EH (cell line): ENCODE data around the gene MYOD1.

Source experiments
- DNase-seq: peaks from one replicate; pipeline ENCODE4 v3.0.0-alpha.2; 2015; ENCODE audit warnings: low read depth

The MYOD1 gene

DNA sequence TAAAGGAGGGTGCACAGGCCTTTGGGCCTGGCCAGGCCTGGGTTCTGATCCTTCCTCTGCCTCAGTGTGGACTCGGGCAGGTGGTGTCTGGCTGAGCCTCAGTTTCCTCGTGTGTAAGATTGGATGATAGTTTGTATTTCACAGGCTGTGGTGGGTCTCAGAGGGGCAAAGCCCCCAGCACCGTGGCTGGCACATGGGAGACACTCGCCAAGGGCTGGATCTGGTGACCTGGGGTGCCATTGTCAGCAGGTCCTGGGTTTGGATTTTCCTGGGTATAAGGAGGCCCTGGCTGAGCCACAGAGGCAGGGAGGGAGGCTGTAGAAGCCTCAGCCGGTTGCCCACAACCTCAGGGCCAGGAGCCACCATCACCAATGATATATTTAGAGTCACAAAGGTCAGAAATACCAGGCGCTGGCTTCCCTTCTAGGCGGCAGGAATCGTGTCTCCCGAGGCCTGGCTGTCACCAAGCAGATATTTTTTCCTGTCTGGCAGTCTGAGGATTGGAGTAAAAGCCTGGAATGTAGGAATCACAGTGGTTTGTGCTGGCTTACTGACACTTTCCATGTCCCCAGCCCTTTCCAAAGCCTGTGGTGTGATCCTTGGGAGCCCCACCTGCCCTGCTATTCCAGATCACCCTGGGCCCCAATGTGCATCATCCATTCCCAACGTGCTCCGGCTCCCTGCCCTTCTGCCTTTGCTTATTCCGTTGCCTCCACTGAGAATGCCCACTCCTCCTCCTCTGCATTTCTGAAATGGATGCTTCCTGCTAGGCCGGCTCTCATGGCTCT lies 30.8 kb downstream of the MYOD1 start:
- no peak for DNase-seq

DNA sequence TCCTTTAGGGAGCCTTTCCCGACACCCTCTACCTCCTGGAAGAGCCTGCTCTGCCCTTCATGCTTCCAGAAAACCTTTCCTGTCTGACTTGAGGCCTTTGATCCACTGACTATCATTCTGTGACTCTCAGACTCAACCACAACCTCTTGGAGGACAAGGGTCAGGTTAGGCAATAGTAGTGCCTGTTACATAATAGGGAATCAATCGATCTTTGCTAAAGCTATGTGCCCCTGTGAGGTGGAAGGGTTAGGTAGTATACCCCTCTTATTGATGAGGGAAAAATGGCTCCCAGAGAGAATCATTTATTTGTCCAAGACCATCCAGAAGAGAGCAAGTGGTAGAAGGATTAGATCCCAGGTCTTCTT lies 31.4 kb downstream of the MYOD1 start:
- DNase-seq, result no peak

DNA sequence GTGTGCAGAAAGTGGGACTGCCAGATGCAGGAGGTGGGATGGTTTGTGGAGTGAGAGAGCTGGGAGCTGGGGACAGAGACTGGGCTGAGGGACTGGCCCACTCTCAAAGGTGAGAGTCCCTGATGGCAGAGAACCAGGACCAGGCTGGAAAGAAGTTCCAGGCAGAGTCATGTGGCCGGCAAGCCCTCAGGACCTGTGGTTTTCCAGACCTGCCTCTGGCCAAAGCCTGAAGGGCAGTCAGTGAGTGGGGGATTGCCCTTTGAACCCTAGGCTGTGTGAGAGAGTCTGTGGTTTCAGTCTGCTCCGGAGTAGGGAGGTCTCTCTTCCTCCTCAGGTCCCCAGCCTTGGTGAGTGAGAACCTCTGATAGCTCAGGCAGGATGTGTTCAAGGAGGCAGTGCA lies 32.2 kb downstream of the MYOD1 start:
- no peak for DNase-seq

DNA sequence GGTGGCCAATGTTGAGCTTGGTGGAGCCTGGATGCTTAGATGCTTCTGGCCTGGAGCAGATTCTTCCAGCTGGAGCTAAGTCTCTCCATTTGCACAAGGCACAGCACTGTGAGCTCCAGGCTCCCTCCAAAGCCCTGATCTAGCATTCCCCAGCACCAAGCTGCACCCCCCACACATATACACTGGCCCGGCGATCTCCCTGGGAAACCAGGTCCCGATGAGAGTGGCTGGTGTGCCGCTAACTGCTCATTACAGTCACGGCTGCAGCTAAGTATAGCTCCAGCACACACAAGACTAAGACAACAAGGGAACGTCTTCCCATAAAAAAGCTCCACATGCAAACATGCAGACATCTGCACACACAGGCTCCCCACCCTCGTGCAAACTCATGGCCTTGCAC lies 32.8 kb downstream of the MYOD1 start:
- no peak for DNase-seq

DNA sequence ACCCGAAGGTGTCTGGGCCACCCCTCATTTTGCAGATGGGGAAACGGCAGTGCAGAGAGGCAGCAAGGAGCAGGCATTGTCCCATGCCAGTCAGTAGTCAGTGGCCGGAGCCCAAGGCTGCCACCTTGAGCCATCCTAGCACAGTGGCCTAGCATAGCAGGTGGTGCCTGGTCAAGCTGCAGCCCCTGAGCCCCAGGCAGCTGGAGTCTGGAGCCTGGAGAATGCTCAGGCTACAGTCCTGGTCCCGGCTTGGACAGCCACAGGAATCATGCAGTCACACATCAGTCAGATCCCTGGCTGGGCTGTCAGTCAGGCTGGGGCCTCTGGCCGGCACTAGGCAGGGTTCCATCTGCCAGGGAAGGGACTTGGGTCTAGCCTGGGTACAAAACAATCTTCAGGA lies 33.8 kb downstream of the MYOD1 start:
- no peak for DNase-seq

DNA sequence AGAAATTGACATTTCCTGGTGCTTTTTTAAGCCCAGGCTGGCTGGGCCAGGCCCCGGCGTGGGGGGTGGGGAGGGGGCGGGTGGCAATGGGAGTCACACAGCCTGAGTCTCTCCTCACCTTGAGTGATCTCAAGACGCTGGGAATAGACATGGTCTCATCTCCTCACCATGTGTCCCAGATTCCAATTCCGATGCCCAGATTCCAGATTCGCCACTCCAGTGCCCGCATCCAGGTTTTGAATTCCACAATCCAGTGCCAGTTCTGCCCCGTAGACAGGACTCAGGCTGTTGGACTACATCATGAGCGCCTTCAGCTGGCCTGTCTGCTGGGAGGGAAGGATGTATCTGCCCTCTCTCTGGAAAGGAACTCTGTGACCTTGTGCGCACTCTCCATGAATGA lies 34.3 kb downstream of the MYOD1 start:
- DNase-seq, result no peak

DNA sequence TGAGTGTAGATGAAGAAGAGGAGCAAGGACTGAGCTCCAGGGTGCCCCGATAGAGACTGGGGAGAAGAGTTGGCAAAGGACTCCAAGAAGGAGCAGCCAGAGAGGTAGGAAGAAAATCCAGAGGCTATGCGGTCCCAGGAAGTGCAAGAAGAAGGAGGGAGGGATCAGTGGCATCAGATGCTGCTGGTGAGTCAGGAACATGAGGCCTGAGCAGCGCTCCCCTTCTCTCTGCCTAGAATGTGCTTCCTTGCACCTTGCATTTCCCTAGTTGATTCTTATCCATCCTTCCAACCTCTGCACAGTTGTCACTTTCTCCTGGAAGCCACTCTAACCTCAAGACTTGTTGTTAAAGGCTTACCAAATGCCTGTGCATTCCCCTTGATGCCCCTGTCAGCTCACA lies 36.5 kb downstream of the MYOD1 start:
- DNase-seq, result no peak

DNA sequence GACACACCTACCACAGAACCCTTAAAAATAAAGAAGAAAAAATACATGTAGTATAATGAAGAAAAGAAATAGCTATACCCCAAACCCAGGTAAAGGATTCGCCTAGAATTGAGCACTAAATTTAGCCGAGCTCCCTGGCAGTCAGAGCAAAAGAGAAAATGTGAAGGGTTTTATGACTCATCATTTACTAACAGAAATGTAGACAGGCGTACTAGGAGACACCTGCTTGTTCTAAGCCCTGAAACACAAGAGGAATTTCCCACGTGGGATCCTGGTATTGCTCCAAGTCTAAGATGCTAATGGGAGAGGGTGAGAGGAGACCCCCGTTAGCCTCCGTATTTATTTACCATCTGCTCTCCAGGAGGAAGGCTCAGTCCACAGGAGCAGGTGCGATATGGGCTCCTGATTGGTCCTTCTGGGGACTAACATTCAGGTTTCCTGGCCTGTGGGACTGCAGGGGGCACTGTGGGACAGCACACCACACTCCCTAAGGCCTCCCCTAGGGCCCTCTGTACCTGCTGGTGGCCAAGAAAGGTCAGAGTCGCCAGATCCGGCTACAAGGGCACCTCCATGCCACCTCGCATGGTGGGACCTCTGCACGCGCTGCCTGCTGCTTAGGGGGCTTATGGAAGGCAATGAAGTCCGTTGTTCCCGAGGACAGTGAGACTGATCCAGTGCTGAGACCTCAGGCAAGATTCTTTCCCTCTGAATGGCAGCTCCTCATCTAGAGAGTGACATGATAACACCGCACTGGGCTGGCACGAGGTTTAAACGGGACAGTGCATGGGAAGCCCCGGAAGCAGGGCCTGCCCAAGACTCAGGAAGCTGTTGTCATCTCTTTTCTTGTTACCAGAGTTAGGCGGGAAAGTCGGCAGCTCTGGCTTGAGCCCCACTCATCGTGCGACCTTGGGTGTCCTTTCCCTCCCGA lies 41.0 kb downstream of the MYOD1 start:
- DNase-seq, result peak; percentile 40

DNA sequence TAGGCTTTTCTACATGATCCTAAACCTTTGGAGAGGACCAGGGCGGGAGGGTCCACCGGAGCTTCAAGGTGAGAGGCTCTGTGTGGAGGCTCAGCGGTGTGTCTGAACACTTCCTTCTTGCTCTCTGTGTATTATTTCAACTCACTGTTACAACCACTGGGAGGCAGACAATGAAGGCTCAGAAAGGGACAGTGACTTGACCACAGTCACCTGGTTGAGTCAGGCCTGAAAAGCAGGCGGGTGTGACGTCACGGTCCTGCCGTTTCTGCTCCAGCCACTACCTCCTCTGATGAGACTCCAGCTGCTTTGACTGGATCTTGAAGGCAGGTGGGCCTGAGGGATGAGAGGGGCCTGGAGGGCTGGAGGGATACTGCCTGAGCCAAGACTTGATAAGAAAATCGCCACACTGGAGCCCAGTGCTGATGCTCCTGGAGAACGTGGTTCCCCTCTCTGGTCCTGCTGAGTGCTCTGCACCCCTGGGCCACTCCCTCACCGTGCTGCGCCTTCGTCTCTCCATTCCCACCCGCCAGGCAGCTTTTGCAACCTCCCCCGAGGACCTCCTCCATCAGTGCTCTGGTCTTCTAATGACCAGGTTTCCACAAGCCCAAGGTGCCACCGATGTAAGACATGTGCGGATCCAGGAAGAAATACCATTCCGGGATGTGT lies 43.1 kb downstream of the MYOD1 start:
- no peak for DNase-seq

DNA sequence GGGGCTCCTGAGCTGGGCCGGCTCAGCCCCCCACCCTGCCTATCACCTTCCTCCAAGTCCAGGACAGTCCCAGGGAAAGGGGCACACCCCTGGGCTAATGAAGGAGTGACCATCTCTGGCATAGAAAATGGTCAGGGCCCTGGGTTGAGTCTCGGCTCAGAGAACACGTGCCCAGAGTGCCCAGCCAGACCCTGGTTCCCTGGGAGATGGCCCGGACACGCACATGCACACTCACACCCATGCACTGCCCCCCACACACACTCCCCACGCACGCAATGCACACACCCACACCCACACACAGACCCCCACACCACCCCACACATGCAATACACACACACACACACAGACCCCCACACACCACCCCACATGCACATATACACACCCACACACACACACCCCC lies 43.9 kb downstream of the MYOD1 start:
- DNase-seq, result no peak

DNA sequence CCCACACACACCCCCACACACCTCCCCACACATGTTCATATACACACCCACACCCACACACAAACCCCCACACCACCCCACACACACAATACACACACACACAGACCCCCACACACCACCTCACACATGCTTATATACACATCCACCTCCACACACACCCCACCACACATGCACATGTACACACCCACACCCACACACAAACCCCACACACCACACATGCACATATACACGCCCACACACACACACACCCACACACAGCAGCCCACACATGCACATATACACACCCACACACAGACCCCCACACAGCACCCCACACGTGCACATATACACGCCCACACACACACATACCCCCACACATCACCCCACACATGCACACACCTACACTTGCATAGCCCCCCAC lies 44.3 kb downstream of the MYOD1 start:
- no peak for DNase-seq

DNA sequence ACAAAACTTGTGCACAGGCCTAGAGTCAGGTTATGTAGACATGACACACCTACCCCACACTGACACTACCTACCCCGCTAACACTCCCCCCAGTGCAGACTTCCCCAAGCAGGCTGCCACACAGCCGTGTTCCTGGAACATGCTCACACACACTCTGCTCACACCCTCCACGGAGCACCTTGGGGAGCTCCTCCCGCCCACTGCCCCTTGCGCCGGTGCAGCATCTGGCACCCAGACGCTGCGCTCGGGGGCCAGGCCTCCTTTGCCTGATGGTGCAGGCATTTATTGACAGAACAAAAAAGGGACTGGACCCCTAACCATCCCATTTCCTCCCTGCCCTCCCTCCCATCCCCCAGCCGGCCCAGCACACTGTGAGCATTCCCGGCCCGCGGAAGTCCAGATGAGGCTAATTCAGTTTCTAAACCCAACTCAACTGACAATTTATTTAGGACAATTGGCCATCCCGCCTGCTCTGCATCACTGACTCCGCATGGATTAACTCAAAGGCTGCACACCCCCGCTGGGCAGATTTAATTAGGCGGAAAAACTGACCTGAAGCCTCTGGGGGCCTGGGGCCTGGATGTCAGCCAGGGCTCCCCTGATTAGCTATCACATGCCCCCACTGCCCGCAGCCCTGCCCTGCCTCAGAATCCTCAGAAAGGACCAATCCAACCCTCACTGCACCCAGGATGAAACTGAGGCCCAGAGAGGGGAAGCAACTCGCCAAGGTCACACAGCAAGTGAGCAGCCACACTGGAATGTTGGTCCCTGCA lies 45.3 kb downstream of the MYOD1 start:
- DNase-seq, result no peak

DNA sequence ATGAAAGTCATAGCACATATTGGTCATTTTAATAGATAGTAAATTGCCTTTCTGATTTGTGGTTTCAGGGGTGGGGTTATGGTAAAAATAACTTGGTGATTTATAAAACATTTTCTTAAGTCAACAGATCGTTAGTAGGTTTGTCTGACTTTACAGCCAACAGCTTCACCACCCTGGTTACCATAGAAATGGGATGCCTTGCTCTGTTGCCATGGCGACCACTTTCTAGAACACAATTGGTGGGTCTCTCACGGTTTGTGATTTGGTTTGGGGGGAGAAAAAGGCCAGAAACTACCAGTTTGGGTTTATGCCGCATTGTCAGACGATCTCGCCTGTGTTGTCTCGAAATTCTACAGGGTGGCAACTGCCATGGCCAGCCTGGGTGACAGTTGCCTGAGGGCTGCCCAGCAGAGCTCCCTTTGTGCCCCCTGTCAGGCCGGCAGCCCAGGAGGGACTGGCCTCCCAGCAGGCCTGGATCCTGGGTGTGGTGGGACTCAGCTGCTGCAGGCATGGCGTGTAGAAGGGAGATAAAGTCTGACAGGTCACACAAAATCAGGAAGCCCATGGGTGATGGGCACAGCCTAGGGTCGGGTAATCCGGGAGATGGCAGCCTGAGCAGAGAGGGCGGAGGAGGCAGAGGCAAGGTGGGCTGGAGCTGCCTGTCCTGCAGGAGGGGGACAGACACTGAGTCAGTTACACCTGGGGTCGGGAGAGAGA lies 46.1 kb downstream of the MYOD1 start:
- peak; percentile 5 for DNase-seq

DNA sequence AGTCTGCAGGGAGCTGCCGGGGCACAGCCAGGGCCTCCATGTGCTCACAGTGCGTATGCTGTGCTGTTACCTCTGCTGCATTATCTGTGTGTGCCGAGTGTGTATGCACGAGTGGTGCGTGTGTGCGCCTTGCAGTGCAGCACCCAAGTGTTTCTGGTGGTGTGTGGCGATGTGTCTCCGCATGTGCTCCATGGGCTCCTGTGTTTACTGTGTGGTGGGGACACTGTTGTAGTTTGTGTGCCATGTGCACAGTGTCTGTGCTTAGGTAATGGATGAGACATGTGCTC lies 46.6 kb downstream of the MYOD1 start:
- DNase-seq, result no peak

DNA sequence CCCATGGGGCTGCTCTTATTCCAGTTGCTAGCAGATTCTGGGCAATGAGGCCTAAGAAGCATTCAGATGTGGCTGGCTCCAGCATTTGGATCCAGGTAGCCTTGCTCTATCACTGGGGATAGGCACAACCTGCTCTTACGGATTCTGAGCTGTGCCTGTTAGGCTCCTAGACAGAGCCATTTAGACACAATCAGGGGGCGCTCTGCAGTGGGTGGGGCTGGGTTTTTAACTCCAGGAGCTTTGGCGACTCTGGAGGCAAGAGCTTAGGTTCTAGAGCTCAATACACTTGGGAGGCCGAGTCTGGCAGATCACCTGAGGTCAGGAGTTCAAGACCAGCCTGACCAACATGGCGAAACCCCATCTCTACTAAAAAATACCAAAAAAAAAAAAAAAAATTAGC lies 47.2 kb downstream of the MYOD1 start:
- DNase-seq, result no peak

DNA sequence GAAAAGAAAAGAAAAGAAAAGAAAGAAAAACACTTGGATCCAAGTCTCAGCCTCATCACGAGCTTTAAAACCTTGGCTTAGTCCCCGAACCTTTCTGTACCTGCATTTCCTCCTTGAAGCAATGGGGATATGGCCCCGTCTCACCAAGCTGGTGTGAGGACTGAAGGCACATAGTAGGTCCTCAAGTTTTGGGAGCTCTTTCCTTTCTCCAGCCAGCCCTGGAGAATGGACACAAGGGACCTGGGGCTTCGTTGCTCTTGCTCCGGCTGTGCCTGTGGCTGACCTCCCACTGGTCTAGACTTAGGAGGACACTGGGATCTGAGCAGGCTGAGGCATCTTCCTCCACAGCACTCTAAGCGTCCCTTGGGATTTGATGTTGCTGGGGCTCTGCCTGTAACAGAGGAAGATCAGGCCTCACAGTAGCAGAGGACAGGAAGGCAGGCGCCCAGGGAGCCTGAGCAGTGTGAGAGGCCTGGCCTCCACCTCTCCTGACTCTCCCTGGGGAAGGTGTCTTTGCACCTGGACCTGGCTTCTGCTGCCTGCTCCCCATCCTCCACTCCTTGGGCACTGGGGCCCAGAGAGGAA lies 48.0 kb downstream of the MYOD1 start:
- DNase-seq, result no peak

DNA sequence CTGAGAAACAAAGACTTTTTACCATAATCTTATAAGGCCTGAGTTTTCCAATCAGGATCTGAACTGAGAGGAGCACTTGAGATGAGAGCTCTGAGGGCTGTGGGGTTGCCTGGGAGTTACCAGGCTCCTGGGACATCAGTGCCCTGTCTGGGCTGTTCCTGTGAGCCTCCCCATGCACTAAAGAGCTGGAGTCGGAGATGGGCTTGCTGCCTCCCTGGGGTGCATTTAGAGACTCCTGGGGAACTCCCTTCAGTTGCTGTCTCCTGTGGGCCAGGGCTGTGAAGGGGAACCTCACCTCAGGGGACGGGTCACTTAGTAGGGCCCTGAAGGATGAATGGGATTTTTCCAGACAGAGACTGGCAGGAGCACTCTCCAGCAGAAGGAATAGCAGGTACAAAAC lies 48.5 kb downstream of the MYOD1 start:
- no peak for DNase-seq

DNA sequence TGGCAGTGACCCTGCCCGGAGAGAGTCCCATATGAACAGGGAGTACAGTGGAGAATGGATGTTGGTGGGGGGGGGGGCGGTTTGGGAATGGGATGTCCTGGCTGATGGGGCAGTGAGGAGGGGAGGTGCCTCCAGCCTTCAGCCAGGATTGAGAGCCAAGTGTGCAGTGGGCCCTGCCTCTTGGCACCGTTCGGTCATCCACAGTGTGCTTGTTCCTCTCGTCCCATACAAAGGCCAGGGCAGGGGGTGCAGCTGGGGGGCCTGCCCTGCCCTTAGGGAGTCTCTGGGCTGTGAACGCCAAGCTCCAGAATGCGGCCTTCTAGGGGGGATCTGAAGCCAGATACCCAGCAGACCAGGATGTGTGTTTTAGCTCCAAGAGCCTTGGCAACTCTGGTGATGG lies 49.2 kb downstream of the MYOD1 start:
- DNase-seq, result no peak

DNA sequence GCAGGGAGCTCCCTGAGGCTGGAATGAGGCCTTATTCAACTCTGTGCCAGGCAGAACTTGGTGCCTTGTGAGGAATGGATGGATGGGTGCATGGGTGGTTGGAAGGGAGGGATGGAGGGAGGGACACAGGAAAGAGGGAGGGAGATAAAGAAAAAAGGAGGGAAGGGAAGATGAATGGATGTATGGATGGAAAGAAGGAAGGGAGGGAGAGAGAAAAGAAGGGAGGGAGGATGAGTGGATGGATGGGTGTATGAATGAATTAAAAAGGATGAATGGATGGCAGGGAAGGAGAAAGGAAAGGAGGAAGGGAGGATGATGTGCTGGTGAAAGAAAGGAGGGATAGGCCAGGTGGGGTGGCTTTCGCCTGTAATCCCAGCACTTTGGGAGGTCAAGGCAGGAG lies 49.8 kb downstream of the MYOD1 start:
- no peak for DNase-seq

DNA sequence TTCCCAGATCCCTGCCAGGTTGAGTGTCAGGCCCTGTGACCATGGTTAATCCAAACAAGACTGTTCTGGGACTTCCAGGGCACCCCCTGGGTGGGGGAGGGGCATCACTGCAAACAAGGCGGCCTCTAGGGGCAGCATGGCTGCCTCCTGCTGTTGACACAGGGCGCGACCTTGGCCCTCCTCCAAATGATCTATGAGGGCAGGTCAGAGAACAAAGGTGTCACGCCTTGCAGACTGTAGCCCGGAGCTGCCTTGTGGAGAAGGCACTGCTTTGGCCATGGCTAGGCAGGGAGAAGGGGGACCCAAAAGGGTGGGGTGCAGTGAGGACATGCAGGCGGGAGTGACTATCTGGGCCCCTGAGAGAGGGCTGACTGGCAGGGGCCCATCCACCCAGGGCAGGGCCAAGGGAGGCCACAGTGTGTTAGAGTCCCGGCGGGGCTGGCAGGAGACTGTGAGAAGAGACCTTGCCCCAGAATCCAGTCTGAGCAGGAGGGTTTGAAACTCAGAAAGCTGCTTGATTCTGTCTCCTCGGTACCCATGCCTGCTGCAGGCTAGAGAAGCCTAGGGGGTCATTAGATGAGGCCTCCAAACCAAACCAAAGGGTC lies 50.8 kb downstream of the MYOD1 start:
- DNase-seq, result no peak

DNA sequence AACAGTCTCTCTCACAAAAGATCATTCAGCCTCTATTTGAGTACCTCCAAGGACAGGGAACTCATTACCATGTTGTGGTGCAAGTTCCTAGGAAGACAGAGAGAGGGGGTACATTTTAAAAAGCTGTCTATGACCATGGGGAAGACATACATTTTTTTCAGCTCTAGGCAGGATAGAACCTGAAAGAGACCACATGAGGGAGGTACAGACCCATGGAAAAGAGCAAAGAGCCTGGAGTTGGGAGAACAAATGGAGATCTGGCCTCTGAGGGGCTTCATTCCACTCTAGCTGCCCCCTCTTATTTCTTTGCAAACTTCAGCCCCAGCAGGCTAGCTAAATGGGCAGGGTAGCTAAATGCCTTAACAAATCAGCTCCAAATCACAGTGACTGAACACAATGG lies 51.5 kb downstream of the MYOD1 start:
- DNase-seq, result no peak
